Measurements from ENCODE around the gene ZBTB37. TPM values are rescaled to one million over a fixed set of nuclear protein-coding genes. Genes with fewer than 3 reads are reported as not detected.

Gene ZBTB37
- total and polyA plus RNA-seq, 9 of the 15 experiments (the other 6 are each of a cell fraction or from before 2014, with no cell fraction given), result 1.3 to 13.9 (median 5.4) TPM

DNA sequence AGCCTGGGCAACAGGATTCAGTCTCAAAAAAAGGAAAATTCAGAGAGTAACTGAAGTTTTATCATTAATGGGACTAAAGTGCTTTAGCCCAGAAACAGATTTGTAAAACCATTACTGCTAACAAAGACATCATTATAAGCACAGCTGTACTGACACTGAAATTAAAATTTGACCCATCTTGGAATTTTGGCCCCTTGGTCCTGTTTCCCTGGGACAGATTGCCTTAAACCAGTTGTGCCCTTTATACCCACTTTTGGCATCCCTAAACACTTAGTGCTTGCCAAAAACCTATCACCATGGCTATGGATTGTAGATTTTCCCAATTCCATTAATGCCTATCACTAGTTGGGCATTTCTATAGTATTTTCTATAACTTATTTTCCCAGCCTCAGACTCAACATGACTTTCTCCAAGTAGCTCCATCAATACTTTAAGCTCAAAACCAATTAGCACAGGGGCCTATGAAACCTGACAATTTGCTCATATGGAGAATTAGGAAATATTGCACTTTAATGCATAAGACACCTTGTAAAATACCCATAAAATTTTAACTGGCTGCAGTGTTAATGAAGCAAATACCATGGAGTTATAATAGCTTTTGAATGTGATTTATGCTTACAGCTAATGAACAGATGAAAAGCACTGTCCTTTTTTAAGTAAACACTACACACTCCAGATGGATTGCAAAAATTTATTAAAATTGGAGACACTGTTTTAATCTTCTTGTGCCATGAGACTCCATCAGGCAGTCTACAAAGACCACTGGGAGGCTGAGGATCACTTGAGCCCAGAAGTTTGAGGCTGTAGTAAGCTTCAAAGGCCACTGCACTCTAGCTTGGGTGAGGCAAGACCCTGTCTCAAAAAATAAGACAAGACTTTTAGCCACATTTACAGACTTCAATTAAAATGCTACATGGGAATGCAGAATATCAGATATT is 4.7 kb upstream of the ZBTB37 start (continued):
- no peak for TF ChIP-seq ZBTB7A (IDR thresholded peaks at IDR 0.05; ENCODE audit: borderline replicate concordance, control insufficient read depth, low read depth, low read length)
- no peak for TF ChIP-seq HMG20A (CRISPR knock-in tag; conservative IDR thresholded peaks at IDR 0.05)
- no peak for TF ChIP-seq FOXM1 (IDR thresholded peaks at IDR 0.05; ENCODE audit: low read depth)
- no peak for TF ChIP-seq FOXM1 (CRISPR knock-in tag; IDR thresholded peaks at IDR 0.05; ENCODE audit: low read depth)
- TF ChIP-seq, protein P1, sequence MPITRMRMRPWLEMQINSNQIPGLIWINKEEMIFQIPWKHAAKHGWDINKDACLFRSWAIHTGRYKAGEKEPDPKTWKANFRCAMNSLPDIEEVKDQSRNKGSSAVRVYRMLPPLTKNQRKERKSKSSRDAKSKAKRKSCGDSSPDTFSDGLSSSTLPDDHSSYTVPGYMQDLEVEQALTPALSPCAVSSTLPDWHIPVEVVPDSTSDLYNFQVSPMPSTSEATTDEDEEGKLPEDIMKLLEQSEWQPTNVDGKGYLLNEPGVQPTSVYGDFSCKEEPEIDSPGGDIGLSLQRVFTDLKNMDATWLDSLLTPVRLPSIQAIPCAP (CRISPR knock-in tag; IDR thresholded peaks at IDR 0.05; ENCODE audit: borderline replicate concordance), result no peak
- TF ChIP-seq HMGN3 (IDR thresholded peaks at IDR 0.05; ENCODE audit: borderline replicate concordance, extremely low read depth, insufficient read length, low read depth, low read length), result no peak
- 0 out of 2 replicates have a peak, but pooled peaks have one; percentile 6 for TF ChIP-seq CREB1 (IDR thresholded peaks at IDR 0.05)
- TF ChIP-seq CREB1 (CRISPR knock-in tag; IDR thresholded peaks at IDR 0.05), result no peak
- no peak; the same call in 1 of the 2 replicates for TF ChIP-seq KHSRP (IDR thresholded peaks at IDR 0.05)
- no peak for TF ChIP-seq ZBTB17 (CRISPR knock-in tag; IDR thresholded peaks at IDR 0.05)
- no peak for TF ChIP-seq ZFP36 (IDR thresholded peaks at IDR 0.05; ENCODE audit: low read depth, low read length, partially characterized antibody)
- TF ChIP-seq SREBF2 (CRISPR knock-in tag; IDR thresholded peaks at IDR 0.05), result no peak
- TF ChIP-seq, protein P2, sequence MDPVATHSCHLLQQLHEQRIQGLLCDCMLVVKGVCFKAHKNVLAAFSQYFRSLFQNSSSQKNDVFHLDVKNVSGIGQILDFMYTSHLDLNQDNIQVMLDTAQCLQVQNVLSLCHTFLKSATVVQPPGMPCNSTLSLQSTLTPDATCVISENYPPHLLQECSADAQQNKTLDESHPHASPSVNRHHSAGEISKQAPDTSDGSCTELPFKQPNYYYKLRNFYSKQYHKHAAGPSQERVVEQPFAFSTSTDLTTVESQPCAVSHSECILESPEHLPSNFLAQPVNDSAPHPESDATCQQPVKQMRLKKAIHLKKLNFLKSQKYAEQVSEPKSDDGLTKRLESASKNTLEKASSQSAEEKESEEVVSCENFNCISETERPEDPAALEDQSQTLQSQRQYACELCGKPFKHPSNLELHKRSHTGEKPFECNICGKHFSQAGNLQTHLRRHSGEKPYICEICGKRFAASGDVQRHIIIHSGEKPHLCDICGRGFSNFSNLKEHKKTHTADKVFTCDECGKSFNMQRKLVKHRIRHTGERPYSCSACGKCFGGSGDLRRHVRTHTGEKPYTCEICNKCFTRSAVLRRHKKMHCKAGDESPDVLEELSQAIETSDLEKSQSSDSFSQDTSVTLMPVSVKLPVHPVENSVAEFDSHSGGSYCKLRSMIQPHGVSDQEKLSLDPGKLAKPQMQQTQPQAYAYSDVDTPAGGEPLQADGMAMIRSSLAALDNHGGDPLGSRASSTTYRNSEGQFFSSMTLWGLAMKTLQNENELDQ (CRISPR knock-in tag; IDR thresholded peaks at IDR 0.05; ENCODE audit: borderline replicate concordance), result no peak
- TF ChIP-seq ZNF311 (CRISPR knock-in tag; IDR thresholded peaks at IDR 0.05), result no peak
- no peak for TF ChIP-seq MAZ (CRISPR knock-in tag; conservative IDR thresholded peaks at IDR 0.05 in 1 of 2, IDR thresholded peaks at IDR 0.05 in 1 of 2)
- TF ChIP-seq, protein P3, sequence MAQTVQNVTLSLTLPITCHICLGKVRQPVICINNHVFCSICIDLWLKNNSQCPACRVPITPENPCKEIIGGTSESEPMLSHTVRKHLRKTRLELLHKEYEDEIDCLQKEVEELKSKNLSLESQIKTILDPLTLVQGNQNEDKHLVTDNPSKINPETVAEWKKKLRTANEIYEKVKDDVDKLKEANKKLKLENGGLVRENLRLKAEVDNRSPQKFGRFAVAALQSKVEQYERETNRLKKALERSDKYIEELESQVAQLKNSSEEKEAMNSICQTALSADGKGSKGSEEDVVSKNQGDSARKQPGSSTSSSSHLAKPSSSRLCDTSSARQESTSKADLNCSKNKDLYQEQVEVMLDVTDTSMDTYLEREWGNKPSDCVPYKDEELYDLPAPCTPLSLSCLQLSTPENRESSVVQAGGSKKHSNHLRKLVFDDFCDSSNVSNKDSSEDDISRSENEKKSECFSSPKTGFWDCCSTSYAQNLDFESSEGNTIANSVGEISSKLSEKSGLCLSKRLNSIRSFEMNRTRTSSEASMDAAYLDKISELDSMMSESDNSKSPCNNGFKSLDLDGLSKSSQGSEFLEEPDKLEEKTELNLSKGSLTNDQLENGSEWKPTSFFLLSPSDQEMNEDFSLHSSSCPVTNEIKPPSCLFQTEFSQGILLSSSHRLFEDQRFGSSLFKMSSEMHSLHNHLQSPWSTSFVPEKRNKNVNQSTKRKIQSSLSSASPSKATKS (CRISPR knock-in tag; IDR thresholded peaks at IDR 0.05), result no peak
- no peak for TF ChIP-seq MYC (IDR thresholded peaks at IDR 0.05; ENCODE audit: low read depth, low read length)
- no peak for TF ChIP-seq MYC (CRISPR knock-in tag; IDR thresholded peaks at IDR 0.05; ENCODE audit: borderline replicate concordance, low read depth)
- TF ChIP-seq, protein P4, sequence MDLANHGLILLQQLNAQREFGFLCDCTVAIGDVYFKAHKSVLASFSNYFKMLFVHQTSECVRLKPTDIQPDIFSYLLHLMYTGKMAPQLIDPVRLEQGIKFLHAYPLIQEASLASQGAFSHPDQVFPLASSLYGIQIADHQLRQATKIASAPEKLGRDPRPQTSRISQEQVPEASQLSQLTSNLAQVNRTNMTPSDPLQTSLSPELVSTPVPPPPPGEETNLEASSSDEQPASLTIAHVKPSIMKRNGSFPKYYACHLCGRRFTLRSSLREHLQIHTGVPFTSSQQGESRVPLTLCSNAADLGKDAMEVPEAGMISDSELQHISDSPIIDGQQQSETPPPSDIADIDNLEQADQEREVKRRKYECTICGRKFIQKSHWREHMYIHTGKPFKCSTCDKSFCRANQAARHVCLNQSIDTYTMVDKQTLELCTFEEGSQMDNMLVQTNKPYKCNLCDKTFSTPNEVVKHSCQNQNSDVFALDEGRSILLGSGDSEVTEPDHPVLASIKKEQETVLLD (IDR thresholded peaks at IDR 0.05), result no peak

Data from K562 (cell line).